Inferior parietal cortex (tissue), 1 donor: ENCODE results near the gene ANO1.

ENCODE experiments used
- DNase-seq: peaks from one replicate; pipeline ENCODE4 v3.0.0-alpha.2; 2016; ENCODE audit errors: extremely low spot score

Gene ANO1

DNA sequence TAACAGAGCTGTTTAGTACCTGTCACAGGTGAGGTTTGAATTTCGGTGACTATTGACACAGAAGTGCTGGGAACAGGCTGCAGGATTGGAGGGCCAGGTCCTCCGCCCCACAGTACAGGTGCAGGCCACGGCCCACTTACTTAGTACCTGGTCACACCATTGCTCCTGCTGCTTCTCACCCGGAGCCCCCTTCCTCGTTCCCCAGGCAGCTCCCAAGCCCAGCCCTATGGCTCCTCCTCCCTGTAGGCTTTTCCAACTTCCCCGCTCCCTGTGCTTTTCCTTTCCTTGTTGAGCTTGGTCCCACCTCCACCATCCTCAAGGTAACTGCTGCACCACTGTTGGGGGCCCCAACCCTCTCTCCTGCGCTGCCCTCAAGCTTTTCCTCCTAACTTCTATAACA is 27.9 kb upstream of the ANO1 start:
- no peak for DNase-seq

DNA sequence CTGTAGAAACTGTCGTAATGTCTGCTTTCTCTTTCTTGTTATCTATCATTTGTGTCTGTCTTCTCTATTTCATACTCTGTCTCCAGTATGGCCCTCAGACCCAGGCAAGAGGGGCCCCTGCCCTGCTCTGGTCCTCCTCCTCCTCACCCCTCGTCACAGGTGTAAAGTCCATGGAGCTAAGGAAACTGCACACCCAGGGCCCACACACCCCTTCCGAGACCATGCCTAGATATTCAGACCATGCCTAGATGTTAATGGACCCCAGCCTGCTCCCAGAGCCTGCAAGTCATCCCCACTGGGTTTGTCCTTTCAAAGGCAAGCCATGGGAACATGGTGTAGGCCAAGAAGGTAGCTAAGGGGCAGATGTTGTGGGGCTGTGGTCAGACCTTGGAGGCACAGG is 24.1 kb upstream of the ANO1 start:
- DNase-seq: no peak

DNA sequence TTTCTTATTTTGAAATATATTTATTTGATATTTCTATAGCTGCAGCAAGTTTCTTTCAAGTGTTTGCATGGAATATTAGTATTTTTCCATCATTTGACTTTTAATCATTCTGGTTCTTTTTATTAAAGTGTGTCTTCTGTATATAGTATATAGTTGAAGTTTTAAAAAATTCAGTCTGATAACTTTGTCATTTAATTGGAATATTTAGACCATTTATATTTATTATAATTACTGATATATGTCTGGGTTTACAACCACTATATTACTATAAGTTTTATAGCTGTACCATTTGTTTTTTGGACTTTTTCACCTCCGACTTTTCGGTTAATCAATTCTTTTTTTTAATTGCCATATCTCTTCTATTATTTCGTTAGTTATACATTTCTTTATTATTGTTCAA is 22.7 kb upstream of the ANO1 start:
- no peak for DNase-seq

DNA sequence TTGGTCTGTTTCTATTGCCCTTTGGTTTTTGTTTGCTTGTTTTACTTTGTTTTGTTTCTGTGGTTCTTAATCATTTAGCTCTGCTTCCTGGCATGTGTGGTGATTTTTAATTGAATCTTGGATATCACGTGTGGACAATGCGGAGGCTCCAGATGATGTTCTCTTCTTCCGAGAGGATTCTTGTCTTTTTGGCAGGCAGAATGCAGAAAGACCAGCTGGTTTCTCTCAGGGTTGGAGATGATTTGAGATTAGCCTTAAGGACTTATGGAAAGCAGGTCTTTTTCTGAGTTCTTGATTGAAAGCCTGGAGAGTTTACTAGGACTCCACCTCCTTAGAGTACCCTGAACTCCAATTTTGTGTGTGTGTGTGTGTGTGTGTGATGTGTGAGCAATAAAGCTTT is 21.0 kb upstream of the ANO1 start:
- DNase-seq: no peak

DNA sequence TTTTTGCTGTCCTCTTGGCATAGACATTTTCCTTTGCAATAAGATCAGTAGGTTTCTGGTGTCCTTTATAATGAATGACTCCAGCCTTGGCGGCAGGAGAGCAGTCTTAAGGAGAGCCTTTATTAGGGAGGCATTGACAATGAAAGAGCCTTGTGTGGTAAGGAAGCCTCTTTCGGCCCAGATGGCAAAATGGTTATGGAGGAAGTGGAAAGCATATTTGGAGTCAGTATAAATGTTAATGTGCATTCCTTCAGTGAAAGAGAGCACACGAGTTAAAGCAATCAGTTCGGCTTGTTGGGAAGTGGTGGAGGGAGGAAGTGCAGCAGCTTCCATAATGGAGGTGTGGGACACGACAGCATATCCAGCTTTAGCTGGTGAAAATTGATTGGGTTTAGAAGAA is 18.1 kb upstream of the ANO1 start:
- DNase-seq: no peak

DNA sequence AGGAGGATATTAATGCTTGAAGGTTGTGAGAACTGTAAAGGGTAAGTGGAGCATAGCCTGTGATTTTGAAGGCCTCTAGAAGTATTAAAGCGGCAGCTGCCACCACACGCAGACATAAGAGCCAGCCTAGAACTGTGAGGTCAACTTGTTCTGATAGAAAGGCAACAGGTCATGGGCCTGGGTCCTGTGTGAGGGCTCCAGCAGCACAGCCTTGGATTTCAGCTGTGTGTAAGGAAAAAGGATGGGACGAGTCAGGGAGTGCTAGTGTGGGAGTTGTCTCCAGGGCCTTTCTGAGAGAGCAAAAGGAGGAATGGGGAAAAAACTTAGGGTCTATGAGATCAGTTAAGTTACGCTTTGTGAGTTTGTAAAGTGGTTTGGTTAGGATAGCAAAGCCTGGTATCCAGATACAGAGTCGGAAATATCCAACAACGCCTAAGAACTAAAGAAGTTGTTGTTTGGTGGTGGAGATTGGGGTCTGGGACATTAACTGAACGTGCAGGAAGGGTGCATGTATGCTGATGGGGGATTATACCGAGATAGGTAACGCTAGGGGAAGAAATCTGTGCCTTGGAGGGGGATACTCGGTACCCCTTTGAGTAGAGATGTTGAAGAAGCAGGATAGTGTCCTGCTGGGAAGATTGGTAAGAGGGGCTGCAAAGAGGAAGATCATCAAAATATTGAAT is 17.4 kb upstream of the ANO1 start:
- no peak for DNase-seq

DNA sequence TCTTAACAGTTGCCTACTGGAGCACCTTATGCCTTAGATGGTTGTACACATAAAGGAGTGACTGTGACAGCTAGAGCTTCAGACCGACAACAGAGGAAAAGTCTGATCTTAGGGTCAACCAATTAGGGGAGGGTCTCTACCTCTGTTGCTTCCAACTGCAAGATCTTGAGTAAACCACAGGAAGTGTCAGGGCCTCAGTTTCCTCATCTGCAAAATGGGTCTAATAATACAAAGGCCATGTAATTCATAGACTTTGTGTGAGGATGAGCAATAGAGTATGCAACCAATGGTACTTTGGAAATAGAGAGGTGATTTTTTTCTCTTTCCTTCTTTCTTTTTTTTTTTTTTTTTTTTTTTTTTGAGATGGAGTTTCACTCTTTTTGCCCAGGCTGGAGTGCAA is 16.4 kb upstream of the ANO1 start:
- no peak for DNase-seq

DNA sequence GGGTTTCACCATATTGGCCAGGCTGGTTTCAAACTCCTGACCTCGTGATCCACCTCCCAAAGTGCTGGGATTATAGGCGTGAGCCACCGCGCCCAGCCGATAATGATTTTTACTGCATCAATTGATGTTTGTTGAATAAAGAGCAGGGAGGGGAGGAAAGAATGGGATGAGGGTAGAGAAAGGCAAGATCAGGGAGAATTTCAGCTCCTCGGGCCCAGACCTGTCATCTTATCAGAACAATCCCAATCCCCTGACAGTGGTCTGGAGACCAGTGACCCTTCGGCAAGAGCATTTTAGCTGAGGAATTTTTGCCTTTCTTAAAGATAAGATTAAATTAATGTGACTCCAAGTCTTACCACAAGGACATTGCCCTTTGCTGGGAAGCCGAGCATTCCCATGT is 15.0 kb upstream of the ANO1 start:
- DNase-seq: no peak

DNA sequence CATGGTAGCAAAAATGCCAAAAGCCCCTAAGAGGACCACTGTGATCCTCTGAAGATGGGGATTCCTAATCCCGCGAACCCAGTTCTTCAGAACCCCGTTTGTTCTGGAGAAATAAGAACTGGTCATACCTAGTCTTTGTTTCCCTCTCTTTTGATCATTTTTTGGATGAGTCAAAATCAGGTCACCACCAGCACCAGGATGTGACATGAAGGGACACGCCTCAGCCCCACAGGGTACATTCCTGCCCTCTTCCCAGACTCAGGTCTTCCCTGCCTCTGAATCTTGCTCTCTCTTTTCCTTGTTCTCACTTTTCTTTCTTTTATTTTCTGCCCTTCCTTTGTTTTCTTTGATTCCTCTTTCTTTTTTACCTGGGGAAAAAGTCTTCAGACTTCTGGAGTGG is 14.6 kb upstream of the ANO1 start:
- no peak for DNase-seq

DNA sequence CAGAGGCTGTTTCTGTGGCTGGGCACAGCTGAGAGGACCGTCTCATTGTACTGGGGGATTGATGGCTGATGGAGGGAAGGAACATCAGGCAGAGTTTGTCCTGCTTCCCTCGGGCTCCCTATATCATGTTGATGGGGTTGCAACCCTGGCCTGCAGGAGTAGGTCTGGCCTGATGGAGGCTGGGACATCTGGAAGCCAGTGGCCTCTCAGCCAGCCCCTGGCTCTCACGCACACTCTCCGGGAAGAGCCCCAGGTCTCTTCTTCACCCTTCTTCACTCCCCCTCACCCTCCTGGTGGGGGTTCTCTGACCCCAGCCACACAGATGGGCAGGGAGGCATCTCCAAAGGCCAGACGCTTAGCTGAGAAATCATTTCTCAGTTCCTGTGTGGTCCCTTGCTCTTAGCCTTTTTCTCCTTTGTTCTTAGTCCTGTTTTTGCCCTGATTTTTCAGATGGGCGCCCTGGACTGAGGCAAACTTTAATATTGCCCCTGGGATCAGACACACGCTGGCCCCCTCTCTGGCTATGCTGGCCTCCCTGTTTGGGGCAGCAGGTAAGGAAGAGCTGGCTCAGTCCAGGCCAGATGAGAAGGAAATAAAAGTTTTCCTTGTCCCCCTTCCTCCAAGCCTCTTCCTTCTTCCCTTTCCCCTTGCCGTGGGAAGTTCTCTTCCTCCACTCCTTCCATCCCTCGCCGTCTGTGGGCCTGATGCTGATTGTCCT is 13.9 kb upstream of the ANO1 start:
- DNase-seq: no peak

DNA sequence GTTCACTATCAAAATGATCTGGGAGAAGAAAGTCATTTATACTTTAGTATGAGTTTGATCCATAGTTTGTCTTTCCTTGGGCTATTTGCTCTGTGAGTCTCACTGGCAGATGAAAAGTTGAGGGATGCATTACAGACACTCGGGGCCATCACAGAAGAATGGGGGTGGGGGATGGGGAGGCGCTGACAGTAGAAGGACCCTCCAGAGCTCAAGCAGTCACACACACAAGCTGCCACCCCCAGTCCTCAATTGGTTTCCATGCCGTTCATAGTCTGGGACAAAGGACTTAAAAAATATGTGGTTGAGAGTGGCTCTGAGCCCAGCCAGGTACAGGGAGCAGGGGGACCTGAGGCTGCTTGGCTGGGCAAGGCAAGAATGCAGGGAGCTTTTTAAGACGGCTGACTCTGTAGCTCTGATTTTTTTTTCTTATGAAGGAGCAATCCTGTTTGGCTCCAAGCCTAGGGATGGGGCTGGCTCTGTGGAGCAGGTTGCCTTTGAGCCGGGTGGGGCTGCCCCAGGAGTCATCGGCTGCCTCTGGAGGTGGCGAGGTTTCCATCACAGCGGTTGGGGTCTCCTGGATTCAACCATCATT is 13.3 kb upstream of the ANO1 start:
- DNase-seq: no peak

DNA sequence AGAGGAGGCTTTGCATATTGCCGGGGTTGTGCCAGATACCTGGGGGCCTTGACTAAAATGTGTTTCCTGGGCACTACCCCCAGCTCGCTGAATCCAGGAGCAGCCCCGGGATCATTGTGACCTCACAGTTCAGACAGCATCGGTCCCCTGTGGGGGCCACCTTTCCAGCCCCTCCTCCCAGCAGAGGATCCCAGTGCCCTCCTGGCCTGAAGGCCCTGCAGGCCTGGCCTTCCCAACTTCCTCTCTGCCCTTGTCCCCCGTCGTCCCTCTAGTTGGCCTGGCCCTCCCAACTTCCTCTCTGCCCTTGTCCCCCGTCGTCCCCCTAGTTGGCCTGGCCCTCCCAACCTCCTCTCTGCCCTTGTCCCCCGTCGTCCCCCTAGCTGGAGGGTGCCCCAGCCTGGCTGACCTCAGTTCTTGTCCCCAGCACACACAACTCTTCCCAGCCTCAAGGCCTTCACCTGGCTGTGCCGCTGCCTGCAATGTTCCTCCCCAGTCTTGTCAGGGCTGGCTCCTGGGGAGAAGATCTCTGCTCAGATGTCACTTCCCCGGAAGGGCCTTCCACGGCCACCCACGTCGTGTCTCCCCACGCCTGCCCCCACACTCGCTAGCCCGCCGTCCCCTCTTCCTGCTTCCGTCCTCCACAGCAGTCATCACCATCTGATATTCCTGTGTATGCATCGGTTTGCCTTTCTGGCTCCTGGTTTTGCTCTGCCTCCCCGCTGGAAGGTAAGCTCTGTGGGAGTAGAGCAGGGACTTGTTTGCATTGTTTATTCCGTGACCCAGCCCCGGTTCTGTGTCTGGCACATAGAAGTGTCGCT is 12.6 kb upstream of the ANO1 start:
- no peak for DNase-seq

DNA sequence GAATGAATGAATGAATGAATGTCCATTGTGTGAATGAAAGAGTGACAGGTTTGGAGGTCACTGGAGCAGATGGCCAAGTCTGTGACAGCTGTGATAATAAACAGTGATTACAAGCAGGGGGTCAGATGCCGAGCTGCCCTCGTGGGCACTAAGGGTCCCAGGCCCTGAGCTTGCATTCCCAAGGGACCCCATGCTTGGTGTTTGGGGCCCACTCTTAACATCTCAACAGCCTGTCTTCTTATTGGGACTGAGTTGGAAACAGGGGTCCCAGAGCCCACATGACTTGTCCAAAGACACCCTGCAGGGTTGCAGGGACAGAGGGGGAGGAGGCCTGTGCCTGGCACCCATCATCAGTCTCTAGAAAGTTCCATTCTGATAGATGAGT is 12.0 kb upstream of the ANO1 start:
- no peak for DNase-seq

DNA sequence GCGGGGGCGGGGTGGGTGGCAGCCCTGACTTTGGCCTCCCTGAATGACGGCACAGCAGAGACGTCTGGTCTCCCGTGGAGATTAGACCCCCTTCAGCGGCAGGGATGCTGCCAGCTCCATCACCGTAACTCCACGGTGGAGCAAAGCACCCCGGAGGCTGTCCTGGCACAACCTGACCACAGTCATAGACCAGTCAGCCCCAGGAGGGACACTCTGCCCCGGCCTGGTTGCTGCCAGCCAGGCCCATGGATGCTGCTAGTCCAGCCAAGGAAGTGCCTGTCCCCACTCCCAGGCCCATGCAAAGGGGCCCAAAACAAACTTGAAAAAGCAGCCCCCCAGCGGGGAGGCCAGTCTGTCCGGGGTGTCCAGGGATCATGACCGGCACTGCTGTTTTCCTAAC is 11.5 kb upstream of the ANO1 start:
- DNase-seq: no peak

DNA sequence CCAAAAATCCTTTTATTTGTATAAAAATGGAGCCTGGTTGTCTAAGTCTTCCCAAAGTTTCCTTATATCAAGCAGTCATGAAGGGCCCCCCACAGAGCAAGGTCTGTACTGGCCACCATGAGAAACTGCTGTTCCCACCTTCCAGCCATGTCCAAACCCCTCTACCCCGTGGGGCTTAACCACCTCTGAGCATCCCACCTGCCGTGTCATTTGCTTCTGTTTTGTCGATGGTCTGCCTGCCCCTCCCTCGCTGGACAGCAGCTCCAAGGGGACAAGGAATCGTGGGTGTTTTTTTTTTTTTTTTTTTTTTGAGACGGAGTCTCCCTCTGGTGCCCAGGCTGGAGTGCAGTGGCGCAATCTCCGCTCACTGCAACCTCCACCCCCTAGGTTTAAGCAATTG is 11.1 kb upstream of the ANO1 start:
- no peak for DNase-seq

DNA sequence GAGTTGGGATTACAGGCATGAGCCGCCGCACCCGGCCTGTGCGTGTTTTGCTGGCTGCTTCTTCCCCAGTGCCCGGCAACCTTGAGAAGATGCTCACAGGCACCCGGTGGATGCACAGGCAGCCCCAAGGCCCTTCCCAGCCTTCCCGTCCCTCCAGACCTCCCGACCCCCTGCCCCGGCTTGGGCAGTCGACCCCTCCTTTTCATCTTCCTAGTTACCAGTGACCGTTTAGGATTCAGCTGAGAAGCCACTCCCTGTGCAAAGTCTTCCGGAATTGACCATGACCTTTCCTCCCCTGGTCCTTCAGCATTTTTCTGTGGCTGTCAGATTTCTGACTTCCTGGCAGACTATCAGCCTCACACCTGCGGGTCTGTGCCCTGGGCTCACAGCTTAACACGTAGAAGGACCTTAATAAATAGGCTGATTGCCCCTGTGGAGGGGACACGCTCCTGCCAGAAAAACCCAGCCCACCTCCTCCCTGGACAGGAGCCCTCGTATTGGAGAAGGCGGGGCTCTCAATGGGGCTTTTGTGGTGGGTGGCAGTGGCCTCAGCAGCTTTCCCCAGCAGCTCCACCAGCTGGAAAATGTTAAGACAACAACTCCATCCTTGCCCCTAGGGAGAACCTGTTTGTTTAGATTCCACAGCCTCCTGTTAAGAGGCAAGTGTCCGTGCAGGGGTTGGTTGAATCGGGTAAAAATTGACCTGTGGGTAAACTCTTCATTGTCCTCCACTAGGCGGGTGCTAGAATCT is 10.4 kb upstream of the ANO1 start:
- DNase-seq: no peak

DNA sequence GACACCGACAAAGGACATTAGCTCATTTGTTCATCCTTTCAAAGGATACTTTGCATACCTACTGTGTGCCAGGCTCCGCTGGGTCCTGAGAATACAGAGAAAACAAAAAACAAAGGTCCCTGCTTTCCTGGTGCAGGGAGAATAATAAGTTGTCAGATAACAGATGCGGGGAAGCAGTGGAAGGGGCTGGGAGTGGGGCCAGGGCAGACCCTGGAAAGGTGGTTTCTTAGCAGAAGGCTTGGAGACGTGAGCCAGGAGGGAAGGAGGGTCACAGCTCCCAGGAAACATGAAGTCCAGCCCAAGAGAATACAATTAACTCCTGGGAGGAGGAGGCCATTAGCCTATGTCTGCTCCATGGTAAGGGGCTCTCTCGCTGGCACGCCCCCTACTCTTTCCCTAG is 9.8 kb upstream of the ANO1 start:
- DNase-seq: no peak

DNA sequence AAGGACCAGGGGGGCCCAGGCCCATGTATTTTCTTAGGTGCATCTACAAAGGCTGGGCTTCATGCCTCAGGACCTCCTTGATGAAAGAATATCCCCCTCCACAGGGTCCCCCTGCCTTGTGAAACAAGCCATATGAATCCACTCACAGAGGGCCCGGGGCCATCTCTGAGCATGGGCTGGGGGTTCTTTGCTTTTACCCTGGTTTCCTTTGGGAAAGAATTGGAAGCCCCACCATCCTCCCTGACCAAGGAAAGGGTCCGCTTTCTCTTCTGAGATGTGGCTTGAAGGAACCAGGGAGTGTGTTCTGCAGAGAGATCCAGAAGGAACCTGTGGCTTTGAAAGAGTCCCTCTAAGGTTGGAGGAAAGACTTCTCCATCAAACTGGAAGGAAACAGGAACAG is 9.2 kb upstream of the ANO1 start:
- DNase-seq: no peak

DNA sequence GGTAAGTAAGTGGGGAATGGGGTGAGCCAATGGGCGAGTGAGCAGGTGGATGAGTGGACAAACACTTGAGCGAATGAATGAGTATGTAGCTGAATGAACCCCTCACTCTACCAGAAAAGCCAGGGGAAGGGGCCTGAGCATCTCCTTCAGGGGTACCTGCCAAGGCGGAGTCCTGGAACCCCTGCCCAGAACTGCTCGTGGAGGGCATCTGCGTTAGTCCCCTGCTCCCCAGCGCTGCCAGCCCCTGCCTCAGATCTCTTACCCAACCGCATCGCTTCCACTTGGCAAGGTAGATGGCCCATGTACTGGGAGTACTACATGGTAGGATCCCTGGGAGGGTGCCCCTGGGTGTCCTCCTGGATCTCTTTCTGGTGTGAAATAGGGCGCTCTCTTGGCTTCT is 7.4 kb upstream of the ANO1 start:
- no peak for DNase-seq

DNA sequence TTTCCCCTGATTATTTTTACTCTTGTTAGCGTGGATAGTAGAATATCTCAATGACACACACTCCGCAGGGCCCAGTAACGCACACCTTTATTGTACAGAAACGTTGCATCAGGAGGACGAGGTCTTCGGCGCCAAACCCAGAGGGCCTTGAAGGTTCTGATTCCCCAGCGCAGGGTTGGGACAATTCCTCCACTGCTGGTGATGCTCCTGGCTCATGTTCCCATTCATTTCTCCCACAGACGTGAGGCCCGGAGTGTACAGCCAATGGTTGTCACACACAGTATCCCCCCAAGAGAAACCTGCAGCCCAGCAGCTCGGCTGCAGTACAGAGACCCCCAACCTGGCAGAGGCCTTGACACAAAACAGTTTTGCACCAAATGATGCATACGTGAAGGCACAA is 6.1 kb upstream of the ANO1 start:
- no peak for DNase-seq

DNA sequence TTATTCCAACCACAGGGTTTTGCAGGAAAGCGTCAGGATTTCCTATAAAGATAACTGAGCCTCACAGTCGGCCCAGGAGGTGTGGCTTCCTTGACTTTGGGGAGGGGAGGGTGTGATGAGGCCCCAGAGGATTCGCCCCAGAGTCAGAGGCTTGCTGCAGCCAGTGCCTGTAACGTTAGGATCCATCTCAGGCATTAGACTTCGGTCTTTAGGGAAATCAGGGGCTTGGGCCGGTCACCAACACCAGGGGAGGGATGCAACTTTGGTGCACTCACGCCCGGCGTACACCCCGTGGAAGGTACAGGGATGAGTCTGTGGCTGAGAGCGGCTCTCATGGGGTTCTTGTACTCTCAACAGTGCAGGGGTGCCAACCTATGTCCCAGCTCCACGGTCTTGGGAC is 5.7 kb upstream of the ANO1 start:
- DNase-seq: no peak
